HG03095 (cell line): Measurements from ENCODE around the gene PVALEF.

Source experiments
- ATAC-seq: cut with Tn5 transposase; IDR thresholded peaks from one replicate; pipeline ENCODE4 v1.9.1; 2021; ENCODE audit warnings: moderate library complexity; ENCODE audit not compliant: unreplicated experiment

Gene PVALEF

DNA sequence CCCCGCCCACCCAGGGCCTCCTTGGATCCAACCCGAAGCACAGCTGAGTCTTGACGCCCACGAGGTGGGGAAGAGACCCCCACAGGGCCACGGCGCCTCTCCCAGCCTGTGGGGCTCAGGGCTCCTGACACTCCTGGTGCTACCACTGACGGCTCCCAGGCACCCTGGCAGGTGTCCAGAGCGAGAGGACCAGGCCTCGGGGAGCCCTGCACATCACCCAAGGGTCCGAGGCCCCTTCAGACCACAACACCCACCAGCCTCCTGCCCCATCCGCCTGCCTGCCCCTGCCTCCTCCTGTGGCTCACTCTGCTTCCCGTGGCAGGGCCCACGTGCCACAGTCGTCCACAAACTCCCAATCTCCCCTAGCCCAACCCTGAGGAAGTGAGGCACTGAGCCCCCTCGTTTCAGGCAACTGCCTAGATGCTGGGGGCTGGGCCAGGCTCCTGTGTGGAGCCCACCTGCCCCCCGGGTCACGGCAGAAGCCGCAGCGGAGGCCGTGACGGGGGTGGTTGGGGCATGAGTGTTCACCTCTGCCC lies 29.0 kb downstream of the PVALEF start:
- ATAC-seq = no peak

DNA sequence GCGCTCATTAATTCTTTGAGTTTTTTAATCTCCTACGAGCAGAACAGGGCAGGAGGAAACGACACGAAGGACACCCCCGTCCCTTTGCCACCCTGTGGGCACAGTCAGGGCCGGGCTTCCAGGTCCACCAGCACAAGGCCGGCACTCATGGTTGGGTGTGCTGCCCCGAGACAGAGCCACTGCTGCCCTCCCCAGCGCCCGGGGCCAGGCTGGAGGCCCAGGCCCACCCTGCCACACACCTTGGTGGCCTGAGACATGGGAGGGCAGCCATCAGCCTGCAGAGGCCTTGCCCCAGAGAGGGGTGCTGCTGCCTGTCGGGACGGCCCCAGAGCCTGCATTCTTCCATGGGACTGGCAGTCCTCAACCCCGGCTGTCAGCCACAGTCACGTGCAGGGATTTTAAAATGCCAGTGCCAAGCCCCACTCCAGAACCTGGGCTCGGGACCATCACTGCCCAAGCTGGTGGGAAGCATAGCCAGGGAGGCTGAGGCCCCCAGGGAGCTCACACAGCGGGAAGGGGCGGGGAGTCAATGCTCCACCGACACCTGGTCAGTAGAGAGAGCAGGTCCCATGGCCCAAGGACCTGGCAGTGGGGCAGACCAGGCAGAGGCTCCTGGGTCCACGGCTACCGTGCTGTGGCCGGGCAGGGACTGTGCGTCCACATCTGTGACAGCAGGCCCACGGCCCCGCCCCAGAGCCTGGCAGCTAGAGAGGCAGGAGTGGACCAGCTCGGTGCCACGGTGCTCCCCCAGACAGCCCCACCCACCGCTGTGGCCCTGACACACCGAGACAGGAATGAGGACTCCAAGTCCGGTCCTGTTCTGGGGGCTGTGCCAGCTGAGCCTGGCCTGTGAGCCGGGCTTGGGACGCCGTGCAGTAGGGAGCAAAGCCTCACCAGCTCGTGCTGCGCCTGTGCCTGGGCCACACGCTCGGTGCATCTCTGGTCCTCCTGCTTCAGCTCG lies 29.9 kb downstream of the PVALEF start:
- no peak for ATAC-seq

DNA sequence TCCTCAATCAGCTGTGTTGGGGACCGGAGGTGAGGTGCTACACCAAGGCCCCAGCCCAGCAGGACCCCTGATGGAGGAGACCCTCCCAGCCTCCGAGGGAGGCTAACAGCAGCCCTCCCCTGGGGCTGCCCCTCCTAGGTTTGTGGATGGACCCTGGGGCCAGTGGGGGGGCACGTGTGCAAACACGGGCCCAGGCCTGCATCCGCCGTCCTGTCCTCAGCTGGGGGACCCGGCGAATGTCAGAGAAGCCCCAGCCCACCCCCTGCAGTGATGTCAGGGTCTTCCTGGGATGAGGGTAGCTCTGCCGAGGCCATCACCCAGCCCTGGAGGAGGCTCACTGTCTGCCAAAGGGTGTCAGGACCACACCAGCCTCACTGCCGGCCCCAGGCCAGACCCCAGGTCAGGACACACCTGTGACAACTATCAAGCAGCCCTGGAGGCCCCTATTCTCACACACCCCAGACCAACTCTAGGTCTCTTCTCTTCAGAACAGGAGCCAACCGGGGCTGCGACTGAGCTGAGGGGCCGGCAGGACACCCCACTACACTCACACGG lies 30.7 kb downstream of the PVALEF start:
- no peak for ATAC-seq

DNA sequence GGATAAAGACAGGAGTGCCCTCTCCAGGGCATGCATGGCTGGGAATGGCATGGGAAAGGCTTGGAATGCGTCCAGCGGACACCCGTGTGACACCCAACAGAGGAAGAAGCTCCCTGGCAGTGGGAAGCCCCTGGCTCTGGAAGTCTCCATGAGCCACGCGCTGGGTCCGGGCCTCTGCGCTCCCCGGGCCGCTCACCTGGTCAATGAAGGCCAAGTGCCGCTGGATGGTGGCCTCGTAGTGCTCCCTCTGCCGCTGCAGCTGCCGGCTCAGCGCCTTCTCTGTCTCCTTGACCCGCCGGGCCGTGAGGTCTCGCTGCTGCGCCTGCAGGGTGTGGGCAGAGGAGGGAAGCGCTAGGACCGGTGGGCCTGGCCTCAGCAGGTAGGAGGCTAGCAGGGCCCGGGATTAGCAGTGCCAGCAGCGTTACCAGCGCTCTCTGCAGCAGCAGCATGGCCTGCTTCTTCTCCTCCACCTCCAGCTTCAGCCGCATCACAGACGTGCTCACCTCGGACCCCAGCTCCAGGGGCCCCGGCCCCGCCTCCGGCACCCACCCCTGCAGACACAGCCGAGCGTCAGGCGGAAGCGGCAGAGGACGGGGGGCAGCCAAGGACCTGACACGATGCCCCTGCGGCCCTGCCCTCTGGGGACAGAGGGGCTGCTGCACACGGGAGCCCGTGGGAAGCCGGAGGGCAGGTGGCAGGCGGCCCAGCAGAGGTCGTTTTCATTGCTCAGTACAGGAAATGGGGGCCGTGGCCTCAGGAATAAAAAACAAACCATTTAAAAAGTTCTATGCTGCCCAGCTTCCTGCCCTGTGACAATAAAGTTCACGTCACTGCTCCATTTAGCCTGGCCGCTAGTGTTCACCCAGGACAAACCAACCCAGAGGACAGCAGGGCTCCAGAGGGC lies 31.4 kb downstream of the PVALEF start:
- ATAC-seq = no peak

DNA sequence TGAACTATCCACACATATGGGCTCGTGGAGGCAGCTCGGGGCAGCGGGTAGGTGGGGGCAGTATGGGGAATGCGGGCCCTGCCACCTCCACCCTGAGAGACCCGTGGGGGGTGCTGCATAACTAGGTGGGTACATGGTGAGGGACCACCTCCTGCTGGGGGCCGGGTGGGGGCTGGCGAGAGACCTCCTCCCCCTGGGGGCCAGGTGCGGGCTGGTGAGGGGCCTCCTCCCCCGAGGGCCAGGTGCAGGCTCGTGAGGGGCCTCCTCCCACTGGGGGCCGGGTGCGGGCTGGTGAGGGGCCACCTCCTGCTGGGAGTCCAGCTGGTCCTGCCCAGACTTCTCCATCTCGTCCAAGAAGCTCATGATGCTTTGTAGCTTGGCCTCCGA lies 32.1 kb downstream of the PVALEF start:
- no peak for ATAC-seq

DNA sequence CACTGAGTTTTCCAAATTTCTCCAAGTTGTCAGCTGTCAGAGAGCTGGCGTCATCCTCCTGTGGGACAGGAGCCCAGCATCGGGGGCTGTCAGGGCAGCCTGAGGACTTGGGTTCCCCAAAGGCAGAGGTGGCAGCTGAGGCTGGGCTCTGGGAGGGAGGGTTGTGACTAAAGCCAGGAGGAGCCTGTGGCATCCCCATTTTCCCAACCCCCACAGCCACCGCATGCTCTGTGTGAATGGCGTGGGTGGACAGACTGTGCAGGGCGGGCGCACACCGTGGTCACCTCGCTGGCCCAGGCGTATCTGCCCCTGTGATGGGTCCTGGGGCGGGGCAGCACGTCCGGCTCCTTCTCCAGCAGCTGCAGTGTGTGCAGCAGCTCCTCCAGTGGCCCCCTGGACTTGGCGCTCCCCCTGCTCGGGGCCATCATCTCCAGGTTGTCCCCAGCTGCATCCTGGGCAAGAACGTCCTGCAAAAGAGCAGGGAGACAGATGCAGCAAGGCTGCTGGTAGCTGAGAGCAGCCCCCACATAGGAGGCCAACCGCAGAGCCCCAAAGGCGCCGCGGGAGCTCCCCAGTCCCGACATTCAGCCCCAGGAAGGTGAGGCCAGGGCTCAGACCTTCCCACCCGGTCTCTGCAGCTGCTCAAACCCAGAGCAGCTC lies 32.7 kb downstream of the PVALEF start:
- ATAC-seq = no peak

DNA sequence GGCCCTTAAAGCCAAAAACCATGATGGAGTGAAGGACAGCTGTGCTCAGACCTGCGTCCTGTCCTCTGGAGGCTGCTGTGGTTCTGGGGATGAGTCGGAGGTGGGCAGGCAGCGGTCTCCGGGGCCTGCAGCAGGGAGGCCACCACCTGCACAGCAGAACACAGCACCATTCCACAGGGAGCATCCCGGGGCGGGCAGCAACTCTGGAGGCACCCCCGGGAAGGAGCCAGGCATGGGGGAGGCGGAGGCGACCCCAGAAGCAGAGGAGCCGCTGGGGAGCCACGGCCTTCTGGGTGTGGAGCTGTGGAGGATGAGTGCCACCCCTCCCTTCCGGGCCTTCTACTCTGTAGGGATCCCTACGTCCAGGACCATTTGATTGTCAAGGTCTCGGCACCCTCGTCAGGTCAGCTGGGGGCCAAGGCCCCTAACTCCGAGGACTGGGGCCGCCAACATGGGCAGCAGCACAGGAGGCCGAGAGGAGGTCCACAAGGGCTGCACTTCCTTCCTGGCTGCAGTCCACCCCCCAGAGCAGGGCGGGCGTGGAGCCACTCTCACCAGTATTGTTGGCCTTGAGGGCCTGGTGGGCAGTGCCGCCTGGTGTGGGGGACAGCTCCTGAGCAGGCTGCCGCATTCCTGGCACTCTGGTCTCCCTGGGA lies 33.6 kb downstream of the PVALEF start:
- no peak for ATAC-seq

DNA sequence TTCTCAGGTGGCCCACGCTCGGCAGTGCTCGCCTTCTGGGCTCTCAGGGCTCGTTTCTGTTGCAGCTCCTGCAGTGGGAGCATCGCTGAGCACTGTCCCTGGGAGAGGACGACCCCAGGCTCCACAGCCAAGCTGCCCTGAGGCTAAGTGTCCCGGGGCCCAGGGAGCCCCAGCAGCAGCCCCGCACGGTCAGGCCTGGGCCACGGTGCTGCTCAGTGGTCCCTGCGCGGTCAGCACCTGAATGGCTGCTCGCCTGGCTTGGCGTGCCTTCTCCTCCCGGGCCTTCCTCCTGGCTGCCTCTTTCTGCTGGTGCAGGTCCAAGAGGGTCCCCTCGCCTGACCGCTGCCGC lies 34.1 kb downstream of the PVALEF start:
- no peak for ATAC-seq

DNA sequence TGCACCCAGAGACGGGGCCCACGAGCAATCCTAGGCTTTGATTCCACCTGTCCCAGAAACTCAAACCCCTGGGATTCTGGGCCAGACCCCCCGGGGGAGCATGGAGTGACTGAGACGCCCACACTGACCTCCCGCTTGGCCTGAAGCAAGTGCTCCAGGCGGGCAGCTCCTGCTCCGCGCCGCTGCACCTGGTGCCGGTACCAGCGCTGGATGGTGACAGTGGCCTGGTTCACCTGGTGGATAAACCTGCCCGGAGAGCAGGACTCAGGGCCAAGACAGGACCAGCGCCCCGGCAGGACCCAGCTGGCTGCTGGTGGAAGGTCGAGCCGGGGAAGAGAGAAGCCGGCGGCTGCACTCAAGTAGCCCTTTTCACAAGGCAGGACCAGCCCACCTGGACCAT lies 34.9 kb downstream of the PVALEF start:
- no peak for ATAC-seq

DNA sequence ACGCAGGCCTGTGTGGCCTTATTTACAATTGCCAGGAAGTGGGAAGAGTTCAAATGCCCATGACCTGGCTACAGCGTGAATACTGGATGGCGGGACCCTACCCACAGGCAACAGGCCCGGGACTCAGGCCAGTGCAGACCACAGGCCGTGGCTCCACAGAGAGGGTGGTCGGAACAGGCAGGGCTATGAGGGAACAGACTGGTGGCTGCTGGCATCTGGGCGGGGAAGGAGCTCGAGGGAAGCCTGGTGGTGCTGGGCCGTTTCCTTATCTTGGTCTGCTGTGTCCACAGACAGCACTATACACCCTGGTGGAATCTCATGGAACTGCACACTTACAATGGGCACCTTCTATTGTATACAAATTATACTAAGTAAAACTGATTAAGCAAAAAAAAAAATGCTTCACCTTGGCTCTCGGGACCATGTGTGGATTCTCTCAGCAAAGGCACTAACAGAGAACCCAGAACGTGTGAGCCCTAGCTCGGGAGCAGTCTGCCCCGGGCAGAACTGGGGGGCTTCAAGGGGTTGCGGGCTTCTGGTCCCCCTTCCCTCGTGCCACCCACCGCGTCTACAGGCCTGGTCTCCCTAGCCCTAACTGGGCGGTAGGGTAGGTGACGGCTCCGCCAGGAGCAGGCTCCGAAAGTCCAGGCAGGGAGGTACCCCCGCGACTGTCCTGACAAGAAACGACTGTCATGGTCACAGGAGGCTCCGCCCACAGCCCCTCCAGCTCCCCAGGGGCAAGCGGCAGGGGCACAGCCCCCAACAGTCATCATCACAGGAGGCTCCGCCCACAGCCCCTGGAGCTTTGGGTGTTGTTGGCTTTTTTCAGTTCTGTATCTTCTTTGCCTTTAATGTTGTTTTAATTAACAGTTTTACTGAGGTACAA lies 35.6 kb downstream of the PVALEF start:
- ATAC-seq = no peak

DNA sequence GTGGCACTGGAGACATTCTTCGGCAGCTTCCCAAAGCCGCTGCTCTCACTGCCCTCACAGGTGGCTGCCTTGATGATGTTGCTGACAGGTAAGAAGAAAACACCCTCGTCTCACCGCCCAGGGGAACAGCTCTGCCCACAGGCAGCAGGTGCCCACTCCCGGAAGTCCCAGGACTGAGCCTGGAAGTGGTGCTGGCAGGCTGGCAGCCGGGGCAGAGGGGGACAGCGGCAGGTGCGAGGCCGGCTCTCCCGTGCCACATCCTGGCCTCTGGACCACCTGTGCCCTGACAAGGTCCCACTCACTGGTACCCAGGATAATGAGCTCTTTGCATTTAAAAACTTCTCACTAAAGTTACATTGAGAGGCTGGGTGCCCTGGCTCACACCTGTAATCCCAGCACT lies 37.0 kb downstream of the PVALEF start:
- no peak for ATAC-seq

DNA sequence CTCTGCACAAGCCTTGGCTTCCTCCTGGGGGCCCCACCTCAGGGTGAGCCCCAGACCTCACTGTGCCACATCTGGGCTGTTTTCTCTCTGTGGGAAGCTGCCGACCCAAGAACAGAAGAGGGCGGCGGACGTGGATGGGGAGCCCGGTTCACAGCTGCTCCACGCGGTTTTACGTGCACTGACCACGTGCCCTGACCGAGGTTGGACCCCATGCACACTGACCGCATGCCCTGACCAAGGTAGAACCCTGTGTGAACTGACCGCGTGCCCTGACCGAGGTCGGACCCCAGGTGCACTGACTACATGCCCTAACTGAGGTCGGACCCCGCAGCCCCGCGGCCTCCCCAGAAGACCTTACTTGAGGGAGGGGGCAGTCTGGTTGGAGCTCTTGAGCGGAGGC lies 37.8 kb downstream of the PVALEF start:
- no peak for ATAC-seq

DNA sequence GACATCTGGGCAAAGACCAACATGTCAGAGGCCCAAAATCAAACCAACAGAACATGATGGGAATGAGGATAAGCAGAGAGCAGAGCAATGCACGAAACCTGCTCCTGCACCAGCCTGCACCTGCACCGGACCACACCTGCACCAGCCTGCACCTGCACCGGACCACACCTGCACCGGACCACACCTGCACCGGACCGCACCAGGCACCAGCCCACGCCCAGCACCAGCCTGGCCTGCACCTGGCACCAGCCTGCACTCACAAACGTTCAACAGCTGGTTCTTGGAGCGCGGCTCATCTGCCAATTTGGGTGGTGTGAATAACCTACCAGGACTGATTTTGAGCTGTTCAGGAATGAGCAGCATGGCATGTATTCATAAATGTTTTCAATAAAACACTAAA lies 39.3 kb downstream of the PVALEF start:
- ATAC-seq = no peak

DNA sequence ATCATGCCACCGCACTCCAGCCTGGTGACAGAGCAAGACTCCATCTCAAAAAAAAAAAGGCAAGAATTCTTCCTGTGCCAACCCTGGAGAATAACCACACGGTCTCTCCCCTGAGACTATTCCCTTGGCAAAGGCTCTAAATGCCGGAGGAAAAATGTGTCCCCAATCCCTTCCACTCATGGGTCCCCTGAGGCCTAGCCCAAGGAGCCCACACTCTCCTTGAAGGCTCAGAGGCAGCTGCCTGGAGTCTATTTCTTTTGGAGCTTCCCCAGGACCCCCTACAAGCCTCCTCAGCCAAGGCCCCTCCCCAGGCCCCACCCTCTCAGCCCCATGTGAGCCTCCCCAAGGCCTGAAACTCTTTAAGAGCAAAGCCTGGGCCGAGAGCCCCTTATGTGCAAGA lies 40.9 kb downstream of the PVALEF start:
- ATAC-seq = no peak

DNA sequence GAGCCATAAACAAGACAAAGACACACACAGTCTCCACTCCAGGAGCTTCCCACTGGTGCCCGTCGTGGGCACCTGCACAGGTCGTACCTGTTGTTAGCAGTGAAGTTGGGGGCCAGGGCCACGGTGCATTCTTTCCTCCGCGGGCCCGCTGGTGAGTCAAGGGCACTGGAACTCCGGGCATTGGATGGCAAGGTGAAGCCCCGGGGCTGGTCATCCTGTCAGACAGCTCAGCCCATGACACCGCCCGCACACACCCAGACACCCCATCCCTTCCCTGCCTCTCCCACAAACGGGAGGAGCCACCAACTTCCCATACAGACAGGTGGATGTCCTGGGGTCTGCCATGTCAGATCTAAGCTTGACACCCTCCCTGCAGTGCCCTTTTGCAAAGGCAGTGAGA lies 41.4 kb downstream of the PVALEF start:
- ATAC-seq = no peak

DNA sequence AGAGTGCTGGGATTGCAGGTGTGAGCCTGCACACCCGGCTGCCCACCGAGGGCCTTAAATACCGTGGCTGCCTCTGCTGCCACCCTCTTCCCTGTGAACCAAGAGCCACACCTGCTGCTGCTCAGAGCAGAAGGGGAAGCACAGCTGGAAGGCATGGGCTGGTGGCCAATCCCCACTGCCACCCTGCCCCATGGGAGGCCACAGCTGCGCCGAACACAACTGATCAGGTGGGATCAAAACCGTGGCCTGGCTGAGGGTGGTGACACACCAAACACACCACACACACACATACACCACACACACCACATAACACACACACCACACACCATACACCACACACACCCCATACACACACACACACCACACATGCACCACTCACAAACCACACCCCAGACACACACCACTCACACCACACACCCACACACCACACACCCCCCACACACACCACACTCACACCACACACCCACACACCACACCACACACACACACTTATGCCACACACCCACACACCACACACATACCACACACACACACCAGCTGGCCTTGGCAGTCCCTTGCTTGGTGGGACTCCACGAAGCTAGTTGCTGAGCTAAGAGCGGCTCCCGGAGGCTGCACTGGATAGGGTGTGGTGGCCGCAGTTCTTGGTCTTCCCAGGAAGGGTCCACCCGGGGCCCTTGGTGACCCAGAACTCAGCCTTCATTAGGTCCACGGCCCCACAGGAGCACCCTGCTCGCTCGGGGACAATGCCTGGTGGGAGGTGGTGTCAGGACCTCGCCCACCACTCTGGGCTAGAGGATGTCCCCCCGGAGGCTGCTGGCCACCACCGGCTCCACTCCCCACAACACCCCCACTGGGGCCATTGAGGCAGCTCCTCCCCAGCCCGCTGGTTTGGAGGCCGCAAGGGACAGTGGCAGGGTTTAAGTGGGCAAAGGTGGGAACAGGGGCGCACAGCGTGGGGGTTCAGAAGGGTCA lies 42.6 kb downstream of the PVALEF start:
- ATAC-seq = no peak

DNA sequence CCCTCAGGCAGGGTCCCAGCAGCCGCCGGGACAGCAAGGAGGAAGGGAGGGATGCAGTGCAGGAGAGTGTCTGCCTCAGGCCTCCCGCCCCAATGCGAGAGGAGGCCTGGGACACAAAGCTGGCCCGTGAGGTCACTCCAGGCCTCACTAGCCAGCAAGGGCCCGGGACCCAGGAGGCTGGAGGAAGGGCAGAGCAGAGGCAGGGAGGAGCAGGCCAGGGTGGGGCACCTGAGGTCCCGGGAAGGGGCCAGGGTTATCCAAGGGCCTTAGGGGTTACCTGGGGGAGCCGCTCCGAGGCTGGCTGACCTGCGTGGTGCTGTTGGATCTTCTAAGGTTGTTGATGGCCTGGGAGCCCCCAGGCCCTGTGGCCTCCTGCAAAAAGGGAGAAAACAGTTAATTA lies 43.3 kb downstream of the PVALEF start:
- ATAC-seq = no peak

DNA sequence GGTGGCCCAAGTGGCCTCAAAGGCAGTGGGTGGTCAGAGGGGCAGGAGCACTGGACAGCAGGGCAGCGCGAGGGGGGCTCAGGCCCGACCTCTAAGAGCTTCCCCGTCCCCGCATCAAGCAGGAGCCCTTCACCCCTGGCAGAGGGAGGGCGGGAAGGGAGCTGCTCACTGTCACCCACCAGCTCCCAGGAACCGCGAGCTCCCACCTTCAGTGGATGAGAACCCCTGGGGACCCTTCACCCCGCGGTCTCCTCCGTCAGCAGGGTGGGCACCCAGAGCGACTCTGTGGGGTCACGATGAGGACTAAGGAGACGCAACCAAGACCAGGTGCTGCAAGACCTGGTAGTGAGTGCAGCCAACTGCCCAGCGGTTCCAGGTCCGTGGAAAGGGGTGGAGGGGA lies 43.8 kb downstream of the PVALEF start:
- no peak for ATAC-seq
